Spleen (tissue), 11 donors: ENCODE measurements around the gene PSME1. TPM values are rescaled to one million over a fixed set of nuclear protein-coding genes. Genes with fewer than 3 reads are reported as not detected.

Source experiments
- DNase-seq: peaks from one replicate; pipeline ENCODE4 v3.0.0-alpha.2; 2020
- H3K27ac ChIP-seq, 8 donors: fragments of 200-600 bp; sonication (generic) in 7 of 8; 1 replicate in 4 of 8; 2 replicates in 4 of 8; pipeline versions ENCODE4 v1.5.0 to v1.8.0; 2016 to 2021; ENCODE audit warnings: inconsistent platforms in 4 of 8, mild to moderate bottlenecking in 4 of 8, moderate library complexity in 1 of 8
- H3K27me3 ChIP-seq, 7 donors: fragments of 200-600 bp; sonication (generic) in 6 of 7; replicated peaks in 1 of 7; 1 replicate in 4 of 7; 2 replicates in 3 of 7; pipeline versions ENCODE4 v1.5.0 to v1.8.0; 2016 to 2021; ENCODE audit warnings: inconsistent platforms in 3 of 7, mild to moderate bottlenecking in 1 of 7
- H3K36me3 ChIP-seq, 6 donors: fragments of 200-600 bp; sonication (generic) in 5 of 6; 1 replicate in 4 of 6; 2 replicates in 2 of 6; pipeline versions ENCODE4 v1.5.0 to v1.8.0; 2016 to 2021; ENCODE audit warnings: inconsistent platforms in 2 of 6
- H3K4me1 ChIP-seq, 6 donors: fragments of 200-600 bp; sonication (generic) in 5 of 6; 1 replicate in 3 of 6; 2 replicates in 3 of 6; pipeline versions ENCODE4 v1.5.0 to v1.8.0; 2016 to 2021; ENCODE audit warnings: inconsistent platforms in 3 of 6
- H3K4me3 ChIP-seq, 8 donors: fragments of 200-600 bp; sonication (generic) in 7 of 8; 1 replicate in 4 of 8; 2 replicates in 4 of 8; pipeline versions ENCODE4 v1.5.0 to v1.8.0; 2016 to 2021; ENCODE audit warnings: inconsistent platforms in 4 of 8, mild to moderate bottlenecking in 4 of 8, moderate library complexity in 2 of 8
- H3K9me3 ChIP-seq, 8 donors: fragments of 200-600 bp; sonication (generic) in 7 of 8; 1 replicate in 4 of 8; 2 replicates in 4 of 8; pipeline versions ENCODE4 v1.5.0 to v1.8.0; 2016 to 2021; ENCODE audit warnings: inconsistent platforms in 4 of 8
- POLR2A ChIP-seq, 3 donors: fragments of 450-650 bp; IDR thresholded peaks; one replicate each; pipeline ENCODE4 v1.5.1; 2017; ENCODE audit warnings: antibody characterized with exemption in 3 of 3, mild to moderate bottlenecking in 1 of 3
- POLR2AphosphoS5 ChIP-seq, 3 donors: sonication (generic); formaldehyde crosslinking; IDR thresholded peaks; one replicate each; pipeline ENCODE4 v1.5.1; 2017; ENCODE audit warnings: antibody characterized with exemption in 3 of 3
- WGBS, 5 donors: extraction: QIAGEN DNeasy Blood & Tissue Kit in 3 of 5; methylation state at CpG; one replicate each; pipeline versions ENCODE4 v1.1.5 to v1.1.7; 2013 to 2018; 5-methylcytosine and 5-hydroxymethylcytosine counted together
- intact Hi-C: fragments of 100-400 bp; cut with DNase I; formaldehyde crosslinking; loops from one replicate; pipeline ENCODE4 v1.15.0; 2023; ENCODE audit warnings: low total_unique reads
- polyA plus RNA-seq, 3 donors: library from polyadenylated mRNA; stranded (reverse); fragments of 200-250 nt; gene quantifications; one replicate each; pipeline ENCODE4 v1.2.1, GENCODE V29; 2013
- total RNA-seq, 7 donors: library from RNA; depleted of rRNA in 3 of 7; stranded (reverse); fragments of >200 nt in 3 of 7; fragmentation: NEBNext Ultra II Directional in 4 of 7; extraction: Animal tissue kit (Norgen Biotek cat#: 25700) in 4 of 7; gene quantifications; one replicate each; pipeline versions ENCODE4 v1.1.0 to v1.2.1, GENCODE V29; 2016 to 2021
- TF ChIP-seq, protein P1 (sequence below), 11 experiments: fragments of 200-600 bp in 7 of 11; fragments of 450-650 bp in 4 of 11; sonication (generic) in 4 of 11; IDR thresholded peaks in 8 of 11; conservative IDR thresholded peaks in 3 of 11; 1 replicate in 7 of 11; 2 replicates in 4 of 11; pipeline versions ENCODE4 v1.4.0 to v1.8.0; 2016 to 2021; ENCODE audit warnings: antibody characterized with exemption in 11 of 11, inconsistent platforms in 4 of 11, mild to moderate bottlenecking in 1 of 11
- donor health status: healthy with polysubstance abuse.
- donor health status: DM: no; HTN: no; CAD: no; lungs with moderate emphysema.
- donor health status: DM: no; HTN: no; CAD: no.
- donor health status: Bipolar disorder and iron deficiency.
- donor health status: healthy.
- donor health status: DM: no; HTN: no; CAD: no.
- donor health status: DM: yes; HTN: yes; CAD: no.

The PSME1 gene
- total and polyA plus RNA-seq, 10 donors, result 157 to 441 (median 253) TPM

DNA sequence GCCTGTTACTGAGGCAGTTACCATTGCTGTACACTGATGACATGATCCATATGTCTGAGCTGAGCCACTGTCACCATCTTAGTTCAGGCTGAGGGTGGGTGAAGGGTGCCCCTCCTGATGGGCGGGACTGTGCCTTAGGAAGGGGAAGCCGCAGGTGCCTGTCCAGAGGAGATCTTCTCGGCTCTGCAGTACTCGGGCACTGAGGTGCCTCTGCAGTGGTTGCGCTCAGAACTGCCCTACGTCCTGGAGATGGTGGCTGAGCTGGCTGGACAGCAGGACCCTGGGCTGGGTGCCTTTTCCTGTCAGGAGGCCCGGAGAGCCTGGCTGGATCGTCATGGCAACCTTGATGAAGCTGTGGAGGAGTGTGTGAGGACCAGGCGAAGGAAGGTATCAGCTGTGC is 15.0 kb downstream of the PSME1 start:
- Histone ChIP-seq H3K27ac (peak overlapping the region in 2 of 8 donors; percentile 18 to 36), H3K27me3 (no peaks in the 10 kb centered on the region), H3K4me1 (peaks cover 9 to 61% (median 37%) of the 10 kb centered on the region in 6 donors), H3K9me3 (no peaks in the 10 kb centered on the region), H3K4me3 (no peak overlapping the region), H3K36me3 (peaks cover 9 to 78% (median 74%) of the 10 kb centered on the region in 6 donors)
- TF ChIP-seq, protein P1, sequence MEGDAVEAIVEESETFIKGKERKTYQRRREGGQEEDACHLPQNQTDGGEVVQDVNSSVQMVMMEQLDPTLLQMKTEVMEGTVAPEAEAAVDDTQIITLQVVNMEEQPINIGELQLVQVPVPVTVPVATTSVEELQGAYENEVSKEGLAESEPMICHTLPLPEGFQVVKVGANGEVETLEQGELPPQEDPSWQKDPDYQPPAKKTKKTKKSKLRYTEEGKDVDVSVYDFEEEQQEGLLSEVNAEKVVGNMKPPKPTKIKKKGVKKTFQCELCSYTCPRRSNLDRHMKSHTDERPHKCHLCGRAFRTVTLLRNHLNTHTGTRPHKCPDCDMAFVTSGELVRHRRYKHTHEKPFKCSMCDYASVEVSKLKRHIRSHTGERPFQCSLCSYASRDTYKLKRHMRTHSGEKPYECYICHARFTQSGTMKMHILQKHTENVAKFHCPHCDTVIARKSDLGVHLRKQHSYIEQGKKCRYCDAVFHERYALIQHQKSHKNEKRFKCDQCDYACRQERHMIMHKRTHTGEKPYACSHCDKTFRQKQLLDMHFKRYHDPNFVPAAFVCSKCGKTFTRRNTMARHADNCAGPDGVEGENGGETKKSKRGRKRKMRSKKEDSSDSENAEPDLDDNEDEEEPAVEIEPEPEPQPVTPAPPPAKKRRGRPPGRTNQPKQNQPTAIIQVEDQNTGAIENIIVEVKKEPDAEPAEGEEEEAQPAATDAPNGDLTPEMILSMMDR (IDR thresholded peaks at IDR 0.05 in 8 of 11, conservative IDR thresholded peaks at IDR 0.05 in 3 of 11), result no peak
- TF ChIP-seq POLR2AphosphoS5 (IDR thresholded peaks at IDR 0.05) (no peak), POLR2A (IDR thresholded peaks at IDR 0.05) (no peak)
- intact Hi-C loops, result no loop called here
- no peak for DNase-seq
- 89 to 96% (median 90%) methylated on average over 6 to 9 of the region's 9 CpGs for WGBS, 5 donors

GRCh38 chr14:24151404-24152080 is 15.5 kb downstream of the PSME1 start:
- intact Hi-C loops, result no loop called here
- TF ChIP-seq POLR2AphosphoS5 (IDR thresholded peaks at IDR 0.05), result peak in 1 of 3 donors; percentile 27
- TF ChIP-seq, protein P1 (IDR thresholded peaks at IDR 0.05 in 8 of 11, conservative IDR thresholded peaks at IDR 0.05 in 3 of 11), result no peak
- TF ChIP-seq POLR2A (IDR thresholded peaks at IDR 0.05), result no peak
- Histone ChIP-seq H3K27ac (peak overlapping the region in 1 of 8 donors; percentile 18), H3K4me3 (no peak overlapping the region), H3K27me3 (no peaks in the 10 kb centered on the region), H3K9me3 (no peaks in the 10 kb centered on the region), H3K36me3 (peaks cover 9 to 84% (median 80%) of the 10 kb centered on the region in 6 donors), H3K4me1 (peaks cover 9 to 62% (median 36%) of the 10 kb centered on the region in 6 donors)
- no peak for DNase-seq
- 87 to 96% (median 93%) methylated on average over 11 to 16 of the region's 16 CpGs for WGBS, 5 donors

DNA sequence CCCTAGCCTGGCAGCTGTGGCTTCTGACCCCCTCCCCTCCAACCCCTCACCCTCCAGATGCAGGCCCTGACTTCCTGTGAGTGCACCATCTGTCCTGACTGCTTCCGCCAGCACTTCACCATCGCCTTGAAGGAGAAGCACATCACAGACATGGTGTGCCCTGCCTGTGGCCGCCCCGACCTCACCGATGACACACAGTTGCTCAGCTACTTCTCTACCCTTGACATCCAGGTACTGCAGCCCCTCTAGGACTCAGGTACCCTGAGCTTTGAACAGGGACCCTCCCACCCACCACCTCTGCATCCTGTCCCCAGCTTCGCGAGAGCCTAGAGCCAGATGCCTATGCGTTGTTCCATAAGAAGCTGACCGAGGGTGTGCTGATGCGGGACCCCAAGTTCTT is 19.1 kb downstream of the PSME1 start:
- Histone ChIP-seq H3K27me3 (no peaks in the 10 kb centered on the region), H3K27ac (peak overlapping the region in 6 of 8 donors; percentile 64 to 84 (median 69)), H3K4me3 (no peak overlapping the region), H3K36me3 (peaks cover 6 to 100% (median 93%) of the 10 kb centered on the region in 6 donors), H3K4me1 (peaks cover 0 to 65% (median 31%) of the 10 kb centered on the region in 6 donors), H3K9me3 (no peaks in the 10 kb centered on the region)
- intact Hi-C loops, result no loop called here
- 89 to 93% (median 91%) methylated on average over 10 of the region's 10 CpGs for WGBS, 5 donors
- TF ChIP-seq, protein P1 (IDR thresholded peaks at IDR 0.05 in 8 of 11, conservative IDR thresholded peaks at IDR 0.05 in 3 of 11), result no peak
- peak in 2 of 3 donors; percentile 22 to 35 for TF ChIP-seq POLR2AphosphoS5 (IDR thresholded peaks at IDR 0.05)
- TF ChIP-seq POLR2A (IDR thresholded peaks at IDR 0.05), result no peak
- peak; percentile 54 for DNase-seq

DNA sequence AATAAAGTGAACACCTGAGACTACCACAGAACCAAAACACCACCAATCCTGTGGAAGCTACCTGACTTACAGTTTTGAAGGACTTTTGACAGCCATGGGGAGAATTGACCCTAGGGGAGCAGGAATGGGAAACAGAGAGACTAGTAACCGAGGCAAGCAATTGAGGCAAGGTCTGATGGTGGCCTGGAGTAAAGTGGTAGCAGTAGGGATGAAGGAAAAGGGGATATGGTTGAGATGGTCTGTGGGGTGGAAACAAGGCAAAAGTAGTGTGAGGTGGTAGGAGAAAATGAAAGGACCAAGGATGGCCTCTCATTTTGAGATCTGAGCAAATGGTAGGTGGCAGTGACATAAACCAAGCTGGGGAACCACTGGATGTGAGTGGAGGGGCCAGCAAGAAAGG is 20.8 kb downstream of the PSME1 start:
- Histone ChIP-seq H3K27me3 (no peaks in the 10 kb centered on the region), H3K9me3 (no peaks in the 10 kb centered on the region), H3K36me3 (peaks cover 0 to 91% (median 82%) of the 10 kb centered on the region in 6 donors), H3K27ac (peak overlapping the region in 7 of 8 donors; percentile 21 to 84 (median 69)), H3K4me1 (peaks cover 8 to 61% (median 33%) of the 10 kb centered on the region in 6 donors), H3K4me3 (no peak overlapping the region)
- TF ChIP-seq POLR2A (IDR thresholded peaks at IDR 0.05) (no peak), POLR2AphosphoS5 (IDR thresholded peaks at IDR 0.05) (no peak)
- TF ChIP-seq, protein P1 (IDR thresholded peaks at IDR 0.05 in 8 of 11, conservative IDR thresholded peaks at IDR 0.05 in 3 of 11), result no peak
- no peak for DNase-seq
- WGBS, 5 donors, result 86 to 93% (median 87%) methylated on average over 1 of the region's 1 CpG
- intact Hi-C loops, result no loop called here
